H1 (cell line): ENCODE data around the gene USH2A. TPM values are rescaled to one million over a fixed set of nuclear protein-coding genes. Genes with fewer than 3 reads are reported as not detected.
"Not testable (repeated sequence)": the region's sequence is repeated elsewhere in the genome, so short reads cannot be mapped to it uniquely, and the experiment has no call there.

ENCODE experiments used
- CTCF ChIA-PET: fragments of 300-600 bp; sonication (Branson Sonifier 250); formaldehyde crosslinking; loops from one replicate; lab custom pipeline; 2021; ENCODE audit not compliant: partially characterized antibody; lab: Charles Lee
- POLR2A ChIA-PET: fragments of 300-600 bp; sonication (Branson Sonifier 250); formaldehyde crosslinking; loops from one replicate; lab custom pipeline; 2021; ENCODE audit warnings: inconsistent platforms; ENCODE audit not compliant: partially characterized antibody; lab: Charles Lee
- DNase-seq, 2 experiments: peaks; one replicate each; pipeline versions ENCODE4 v3.0.0 to v3.0.0-alpha.2; 2010 to 2022; ENCODE audit warnings: low spot score in 2 of 2, low read depth in 1 of 2, mixed read lengths in 1 of 2
- FAIRE-seq: peaks from 2 replicates; lab custom pipeline; 2011; peaks lifted over from hg19 to GRCh38; lab: Jason Lieb, UNC
- H2AFZ ChIP-seq: 2 replicates; pipeline ENCODE4 v1.8.1; 2012; ENCODE audit warnings: low read length, inconsistent platforms
- H2AK5ac ChIP-seq: 2 replicates; pipeline ENCODE4 v1.6.1; 2013; ENCODE audit warnings: low read depth, low read length
- H2BK120ac ChIP-seq: replicated peaks from 2 replicates; pipeline ENCODE3; 2013; ENCODE audit warnings: low read depth, low read length, inconsistent platforms
- H2BK12ac ChIP-seq: 2 replicates; pipeline ENCODE4 v1.6.1; 2013; ENCODE audit warnings: low read depth, low read length
- H2BK15ac ChIP-seq: 2 replicates; pipeline ENCODE4 v1.6.1; 2013; ENCODE audit warnings: low read length
- H2BK20ac ChIP-seq: 2 replicates; pipeline ENCODE4 v1.6.1; 2013; ENCODE audit warnings: low read length
- H2BK5ac ChIP-seq: 2 replicates; pipeline ENCODE4 v1.6.1; 2013; ENCODE audit warnings: low read depth, low read length
- H3K14ac ChIP-seq: 2 replicates; pipeline ENCODE4 v1.6.1; 2013; ENCODE audit warnings: inconsistent platforms; ENCODE audit not compliant: insufficient read length
- H3K18ac ChIP-seq: 2 replicates; pipeline ENCODE4 v1.6.1; 2013; ENCODE audit warnings: low read length; ENCODE audit errors: extremely low read depth
- H3K23ac ChIP-seq: 2 replicates; pipeline ENCODE4 v1.6.1; 2013; ENCODE audit warnings: inconsistent platforms; ENCODE audit not compliant: insufficient read length
- H3K23me2 ChIP-seq: 2 replicates; pipeline ENCODE4 v1.6.1; 2013; ENCODE audit warnings: low read depth, low read length
- H3K27ac ChIP-seq: 2 replicates; pipeline ENCODE4 v1.6.1; 2011; ENCODE audit warnings: low read depth, low read length, inconsistent platforms
- H3K27me3 ChIP-seq, 4 experiments: replicated peaks in 1 of 4; 1 replicate in 1 of 4; 2 replicates in 3 of 4; pipeline versions ENCODE4 v1.6.1 to v1.8.1; 2011 to 2013; ENCODE audit warnings: low read length in 3 of 4, mild to moderate bottlenecking in 3 of 4, inconsistent platforms in 2 of 4, mixed read lengths in 2 of 4, moderate library complexity in 1 of 4; ENCODE audit not compliant: control insufficient read depth in 3 of 4, insufficient read depth in 3 of 4; ENCODE audit errors: extremely low read depth in 1 of 4
- H3K36me3 ChIP-seq, 4 experiments: 2 replicates each; pipeline versions ENCODE4 v1.6.1 to v1.8.1; 2011 to 2013; ENCODE audit warnings: mild to moderate bottlenecking in 4 of 4, low read length in 3 of 4, moderate library complexity in 2 of 4, control low read depth in 1 of 4, inconsistent platforms in 1 of 4; ENCODE audit not compliant: insufficient read depth in 4 of 4, control insufficient read depth in 2 of 4
- H3K4ac ChIP-seq: replicated peaks from 2 replicates; pipeline ENCODE3; 2013; ENCODE audit warnings: low read length, low read depth, mixed read lengths, inconsistent platforms; ENCODE audit not compliant: insufficient read length
- H3K4me1 ChIP-seq, 4 experiments: replicated peaks in 1 of 4; 1 replicate in 1 of 4; 2 replicates in 3 of 4; pipeline versions ENCODE4 v1.6.1 to v1.8.1; 2011 to 2013; ENCODE audit warnings: low read length in 3 of 4, inconsistent platforms in 2 of 4, mixed read lengths in 1 of 4; ENCODE audit not compliant: insufficient read depth in 4 of 4, control insufficient read depth in 3 of 4
- H3K4me2 ChIP-seq, 2 experiments: 2 replicates each; pipeline versions ENCODE4 v1.6.1 to v1.8.1; 2011 to 2013; ENCODE audit warnings: low read depth in 2 of 2, low read length in 2 of 2, control low read depth in 1 of 2, inconsistent platforms in 1 of 2, mild to moderate bottlenecking in 1 of 2; ENCODE audit not compliant: insufficient read depth in 1 of 2
- H3K4me3 ChIP-seq, 4 experiments: fragments of 200-600, 300-600 bp in 1 of 4; sonication (generic), shearing (Covaris generic), sonication (Bioruptor Twin) in 1 of 4; 2 replicates each; pipeline versions ENCODE4 v1.5.1 to v1.8.1; 2011 to 2016; ENCODE audit warnings: low read length in 4 of 4, low read depth in 3 of 4, control low read depth in 2 of 4, inconsistent platforms in 2 of 4, mild to moderate bottlenecking in 2 of 4, mixed read lengths in 1 of 4, moderate library complexity in 1 of 4; ENCODE audit not compliant: insufficient read depth in 2 of 4; ENCODE audit errors: extremely low read depth in 1 of 4
- H3K56ac ChIP-seq: replicated peaks from 2 replicates; pipeline ENCODE3; 2013; ENCODE audit warnings: low read depth, mild to moderate bottlenecking, mixed read lengths, low read length, inconsistent platforms; ENCODE audit not compliant: insufficient read length
- H3K79me1 ChIP-seq: 2 replicates; pipeline ENCODE4 v1.6.1; 2013; ENCODE audit warnings: low read depth, low read length, control low read depth
- H3K79me2 ChIP-seq, 2 experiments: 2 replicates each; pipeline versions ENCODE4 v1.6.1 to v1.8.1; 2012 to 2013; ENCODE audit warnings: low read length in 2 of 2, mild to moderate bottlenecking in 2 of 2, inconsistent platforms in 1 of 2; ENCODE audit not compliant: insufficient read depth in 2 of 2, control insufficient read depth in 1 of 2
- H3K9ac ChIP-seq, 4 experiments: replicated peaks in 1 of 4; 1 replicate in 1 of 4; 2 replicates in 3 of 4; pipeline versions ENCODE4 v1.6.1 to v1.8.1; 2011 to 2013; ENCODE audit warnings: low read depth in 3 of 4, low read length in 3 of 4, control low read depth in 2 of 4, mild to moderate bottlenecking in 2 of 4, moderate library complexity in 2 of 4, inconsistent platforms in 1 of 4; ENCODE audit errors: extremely low read depth in 1 of 4
- H3K9me3 ChIP-seq, 2 experiments: 2 replicates each; pipeline versions ENCODE4 v1.6.1 to v1.8.1; 2012 to 2013; ENCODE audit warnings: mild to moderate bottlenecking in 2 of 2, moderate library complexity in 2 of 2, control low read depth in 1 of 2, inconsistent platforms in 1 of 2, low read depth in 1 of 2, low read length in 1 of 2, mixed read lengths in 1 of 2; ENCODE audit not compliant: insufficient read depth in 2 of 2
- H4K20me1 ChIP-seq, 2 experiments: replicated peaks in 1 of 2; 2 replicates each; pipeline versions ENCODE3 to v1.8.1; 2011 to 2013; ENCODE audit warnings: inconsistent platforms in 2 of 2, low read length in 2 of 2, mild to moderate bottlenecking in 1 of 2; ENCODE audit not compliant: insufficient read depth in 2 of 2, control insufficient read depth in 1 of 2
- H4K5ac ChIP-seq: 2 replicates; pipeline ENCODE4 v1.6.1; 2013; ENCODE audit warnings: low read length, low read depth, mixed read lengths, inconsistent platforms; ENCODE audit not compliant: insufficient read length
- H4K8ac ChIP-seq: 2 replicates; pipeline ENCODE4 v1.8.0; 2013; ENCODE audit warnings: mild to moderate bottlenecking, moderate library complexity, low read length, inconsistent platforms; ENCODE audit not compliant: insufficient read depth; ENCODE audit errors: extremely low read depth
- H4K91ac ChIP-seq: replicated peaks from 2 replicates; pipeline ENCODE3; 2013; ENCODE audit warnings: low read length, mixed read lengths, inconsistent platforms; ENCODE audit not compliant: insufficient read length
- RAD21 ChIP-seq, 2 experiments: IDR thresholded peaks in 1 of 2; conservative IDR thresholded peaks in 1 of 2; 2 replicates each; pipeline ENCODE4 v1.6.1; 2011; ENCODE audit warnings: low read depth in 2 of 2, low read length in 2 of 2, improper control_type of control experiment in 1 of 2, inconsistent platforms in 1 of 2, mild to moderate bottlenecking in 1 of 2, moderate library complexity in 1 of 2
- WGBS, 2 experiments: shearing (Covaris generic) in 1 of 2; methylation state at CpG; one replicate each; pipeline versions ENCODE4 v1.1.6 to v1.1.7; 2013 to 2015; ENCODE audit warnings: low lambda C conversion rate in 2 of 2, mixed read lengths in 2 of 2, inconsistent platforms in 1 of 2, low coverage in 1 of 2, missing lambda C conversion rate in 1 of 2; ENCODE audit not compliant: insufficient replicate concordance in 2 of 2, insufficient coverage in 1 of 2, insufficient read length in 1 of 2; ENCODE audit errors: extremely low coverage in 1 of 2, missing lambda C conversion rate in 1 of 2; 5-methylcytosine and 5-hydroxymethylcytosine counted together
- polyA plus RNA-seq, 7 experiments: library from polyadenylated mRNA; depleted of rRNA in 3 of 7; stranded (reverse) in 5 of 7; unstranded in 2 of 7; fragments of >200 nt in 5 of 7; fragments of 200-250 nt in 2 of 7; gene quantifications; 1 replicate in 5 of 7; 2 replicates in 1 of 7; 4 replicates in 1 of 7; pipeline versions ENCODE4 v1.2.1 to v1.2.3, GENCODE V29; 2011 to 2013; ENCODE audit warnings: missing spikeins in 2 of 7, mixed read lengths in 2 of 7
- total RNA-seq: library from RNA; stranded (reverse); fragmentation: NEBNext Ultra II Directional; extraction: Animal tissue kit (Norgen Biotek cat#: 25700); gene quantifications from 2 replicates; pipeline ENCODE4 v1.2.1, GENCODE V29; 2021

The USH2A gene
- total and polyA plus RNA-seq, 2 of the 8 experiments (the other 6 are each of a cell fraction or from before 2014, with no cell fraction given) = 0.02 to 0.17 TPM

DNA sequence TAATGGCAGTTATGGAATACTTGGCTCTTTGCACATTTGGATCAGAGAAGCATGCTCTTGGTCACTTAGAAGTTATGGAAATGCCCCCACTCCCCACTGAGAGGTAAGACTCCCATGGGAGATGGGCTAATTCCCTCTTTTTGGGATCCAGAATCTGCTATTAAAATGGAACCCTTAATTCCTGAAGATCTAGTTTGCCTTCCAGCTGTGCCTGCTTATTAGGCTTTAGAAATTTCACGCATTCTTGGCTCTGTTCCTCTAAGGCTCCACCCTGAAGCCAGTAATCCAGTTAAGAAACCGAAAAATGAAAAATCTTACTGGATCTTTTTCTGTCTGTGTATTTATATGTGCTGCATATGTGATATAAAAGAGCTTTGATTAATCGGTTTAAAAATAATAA lies 76.7 kb downstream of the USH2A start:
- Histone ChIP-seq H3K23ac (no peak overlapping the region), H2BK15ac (no peak overlapping the region)
- POLR2A ChIA-PET = no interaction called here

DNA sequence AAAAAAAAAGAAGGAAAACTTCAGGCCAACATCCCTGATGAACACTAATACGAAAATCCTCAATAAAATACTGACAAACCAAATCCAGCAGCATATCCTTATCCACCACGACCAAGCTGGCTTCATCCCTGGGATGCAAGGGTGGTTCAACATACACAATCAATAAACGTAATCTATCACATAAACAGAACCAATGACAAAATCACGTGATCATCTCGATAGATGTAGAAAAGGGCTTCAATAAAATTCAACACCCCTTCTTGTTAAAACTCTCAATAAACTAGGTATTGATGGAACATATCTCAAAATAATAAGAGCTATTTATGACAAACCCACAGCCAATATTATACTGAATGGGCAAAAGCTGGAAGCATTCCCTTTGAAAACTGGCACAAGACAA lies 82.7 kb downstream of the USH2A start:
- H4K91ac ChIP-seq, H3K27me3 ChIP-seq, H3K4me1 ChIP-seq, H3K23me2 ChIP-seq, H3K4me2 ChIP-seq, H3K36me3 ChIP-seq, H2BK15ac ChIP-seq, H4K8ac ChIP-seq, POLR2A ChIA-PET, H3K18ac ChIP-seq, H4K20me1 ChIP-seq, H3K27ac ChIP-seq, H3K4ac ChIP-seq, H3K4me3 ChIP-seq, H4K5ac ChIP-seq, H2BK20ac ChIP-seq, H2AFZ ChIP-seq, H2BK5ac ChIP-seq, H3K56ac ChIP-seq, H3K14ac ChIP-seq, H2BK12ac ChIP-seq, H2AK5ac ChIP-seq, H3K79me2 ChIP-seq, H2BK120ac ChIP-seq, H3K9me3 ChIP-seq, FAIRE-seq, H3K23ac ChIP-seq, H3K9ac ChIP-seq, H3K79me1 ChIP-seq, DNase-seq: not testable (repeated sequence)
- CTCF ChIA-PET = interaction anchor here (0.6 kb wide), 1 partner anchor 118 kb away, joined by 5 read pairs; no protein-coding TSS in a partner anchor
- WGBS, 2 experiments = 94% methylated on average over 5 of the region's 5 CpGs; no CpG with 5 or more reads in 1 of the 2 experiments

More for the DNA sequence above, 76.7 kb downstream of the USH2A start:
- Histone ChIP-seq H3K18ac (no peak overlapping the region), H2BK12ac (no peak overlapping the region), H3K79me1 (no peaks in the 10 kb centered on the region), H3K4me1 (no peaks in the 10 kb centered on the region), H3K23me2 (no peaks in the 10 kb centered on the region), H4K8ac (no peak overlapping the region), H2AK5ac (no peak overlapping the region), H4K91ac (no peak overlapping the region), H3K4me3 (no peak overlapping the region), H2AFZ (no peak overlapping the region), H3K27ac (no peak overlapping the region), H3K36me3 (no peaks in the 10 kb centered on the region), H3K14ac (no peak overlapping the region), H3K4ac (no peak overlapping the region), H3K4me2 (no peak overlapping the region), H3K9me3 (no peaks in the 10 kb centered on the region), H2BK120ac (no peak overlapping the region), H2BK5ac (no peak overlapping the region), H3K9ac (no peak overlapping the region), H4K20me1 (no peaks in the 10 kb centered on the region), H4K5ac (no peak overlapping the region), H3K56ac (no peak overlapping the region), H2BK20ac (no peak overlapping the region), H3K27me3 (no peaks in the 10 kb centered on the region), H3K79me2 (no peaks in the 10 kb centered on the region)
- 94% methylated on average over 3 of the region's 3 CpGs; no CpG with 5 or more reads in 1 of the 2 experiments for WGBS, 2 experiments
- TF ChIP-seq RAD21 (IDR thresholded peaks at IDR 0.05 in 1 of 2, conservative IDR thresholded peaks at IDR 0.05 in 1 of 2; ENCODE audit: low read depth in 2 of 2, low read length in 2 of 2) = no peak
- DNase-seq = no peak
- CTCF ChIA-PET = interaction anchor here (1.3 to 1.4 kb wide), 2 partner anchors 30 to 125 kb away, joined by 3 read pairs; no protein-coding TSS in a partner anchor
- FAIRE-seq = no peak
